ENCODE data around the gene SLC5A2. TPM values are rescaled to one million over a fixed set of nuclear protein-coding genes. Genes with fewer than 3 reads are reported as not detected.

The SLC5A2 gene
- total RNA-seq, 1 donor from 2014 or later = not detected

DNA sequence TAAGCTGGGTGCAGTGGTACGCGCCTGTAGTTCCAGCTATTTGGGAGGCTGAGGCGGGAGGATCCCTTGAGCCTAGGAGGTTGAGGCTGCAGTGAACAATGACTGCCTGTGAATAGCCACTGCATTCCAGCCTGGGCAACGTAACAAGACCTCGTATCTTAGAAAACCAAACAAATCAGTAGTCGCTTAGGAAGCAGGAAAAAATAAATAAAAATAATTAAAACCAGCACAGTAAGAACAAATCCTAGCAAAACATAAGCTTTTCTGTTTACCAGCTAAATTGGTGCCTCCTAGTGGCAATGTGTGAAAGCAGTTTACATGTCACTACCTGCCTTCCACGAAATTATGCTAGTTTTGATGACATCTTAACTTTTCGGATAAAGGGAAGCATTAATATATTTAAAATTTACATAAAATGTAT lies 22.3 kb upstream of the SLC5A2 start:
- Mint-ChIP-seq H3K27ac (ENCODE audit: unreplicated experiment) (peak overlapping the region; percentile 98), H3K9me3 (ENCODE audit: unreplicated experiment) (peaks cover 16% of the 10 kb centered on the region), H3K4me3 (ENCODE audit: unreplicated experiment) (peak overlapping the region; percentile 90), H3K27me3 (ENCODE audit: unreplicated experiment) (peaks cover 8% of the 10 kb centered on the region), H3K4me1 (ENCODE audit: low read depth, unreplicated experiment) (peaks cover 10% of the 10 kb centered on the region), H3K36me3 (ENCODE audit: unreplicated experiment) (no peaks in the 10 kb centered on the region)
- TF ChIP-seq, protein P1, sequence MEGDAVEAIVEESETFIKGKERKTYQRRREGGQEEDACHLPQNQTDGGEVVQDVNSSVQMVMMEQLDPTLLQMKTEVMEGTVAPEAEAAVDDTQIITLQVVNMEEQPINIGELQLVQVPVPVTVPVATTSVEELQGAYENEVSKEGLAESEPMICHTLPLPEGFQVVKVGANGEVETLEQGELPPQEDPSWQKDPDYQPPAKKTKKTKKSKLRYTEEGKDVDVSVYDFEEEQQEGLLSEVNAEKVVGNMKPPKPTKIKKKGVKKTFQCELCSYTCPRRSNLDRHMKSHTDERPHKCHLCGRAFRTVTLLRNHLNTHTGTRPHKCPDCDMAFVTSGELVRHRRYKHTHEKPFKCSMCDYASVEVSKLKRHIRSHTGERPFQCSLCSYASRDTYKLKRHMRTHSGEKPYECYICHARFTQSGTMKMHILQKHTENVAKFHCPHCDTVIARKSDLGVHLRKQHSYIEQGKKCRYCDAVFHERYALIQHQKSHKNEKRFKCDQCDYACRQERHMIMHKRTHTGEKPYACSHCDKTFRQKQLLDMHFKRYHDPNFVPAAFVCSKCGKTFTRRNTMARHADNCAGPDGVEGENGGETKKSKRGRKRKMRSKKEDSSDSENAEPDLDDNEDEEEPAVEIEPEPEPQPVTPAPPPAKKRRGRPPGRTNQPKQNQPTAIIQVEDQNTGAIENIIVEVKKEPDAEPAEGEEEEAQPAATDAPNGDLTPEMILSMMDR (IDR thresholded peaks at IDR 0.05; ENCODE audit: partially characterized antibody, unreplicated experiment) = peak; percentile 78
- DNase-seq = no peak

DNA sequence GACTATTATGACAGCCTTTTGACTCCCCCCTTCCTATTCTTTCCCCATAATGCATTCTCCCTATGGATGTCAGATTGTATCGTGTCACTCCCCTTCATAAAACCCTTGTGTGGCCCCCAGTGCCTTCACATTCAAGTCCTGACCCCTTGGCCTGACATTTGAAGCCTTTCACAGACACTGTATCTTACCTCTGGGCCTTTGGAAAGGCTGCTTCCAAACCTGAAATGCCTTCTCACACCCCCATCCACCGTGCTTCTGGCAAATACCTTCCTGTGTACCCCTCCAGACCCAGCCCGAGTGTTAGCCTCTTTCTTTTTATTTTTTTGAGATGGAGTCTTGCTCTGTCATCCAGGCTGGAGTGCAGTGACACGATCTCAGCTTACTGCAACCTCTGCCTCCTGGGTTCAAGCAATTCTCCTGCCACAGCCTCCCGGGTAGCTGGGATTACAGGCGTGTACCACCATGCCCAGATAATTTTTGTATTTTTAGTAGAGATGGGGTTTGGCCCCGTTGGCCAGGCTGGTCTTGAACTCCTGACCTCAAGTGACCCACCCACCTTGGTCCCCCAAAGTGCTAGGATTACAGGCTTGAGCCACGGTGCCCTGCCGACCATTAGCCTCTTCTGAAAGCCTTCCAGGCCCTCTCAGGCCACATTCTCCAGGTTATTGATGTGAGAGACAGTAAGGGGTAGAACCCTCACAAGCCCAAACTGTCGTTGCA lies 21.6 kb upstream of the SLC5A2 start:
- Mint-ChIP-seq H3K4me1 (ENCODE audit: low read depth, unreplicated experiment) (peaks cover 5% of the 10 kb centered on the region), H3K27me3 (ENCODE audit: unreplicated experiment) (peaks cover 8% of the 10 kb centered on the region), H3K27ac (ENCODE audit: unreplicated experiment) (peak overlapping the region; percentile 93), H3K9me3 (ENCODE audit: unreplicated experiment) (peaks cover 16% of the 10 kb centered on the region), H3K36me3 (ENCODE audit: unreplicated experiment) (no peaks in the 10 kb centered on the region), H3K4me3 (ENCODE audit: unreplicated experiment) (peak overlapping the region; percentile 70)
- no peak for DNase-seq
- TF ChIP-seq, protein P1 (IDR thresholded peaks at IDR 0.05; ENCODE audit: partially characterized antibody, unreplicated experiment) = no peak

DNA sequence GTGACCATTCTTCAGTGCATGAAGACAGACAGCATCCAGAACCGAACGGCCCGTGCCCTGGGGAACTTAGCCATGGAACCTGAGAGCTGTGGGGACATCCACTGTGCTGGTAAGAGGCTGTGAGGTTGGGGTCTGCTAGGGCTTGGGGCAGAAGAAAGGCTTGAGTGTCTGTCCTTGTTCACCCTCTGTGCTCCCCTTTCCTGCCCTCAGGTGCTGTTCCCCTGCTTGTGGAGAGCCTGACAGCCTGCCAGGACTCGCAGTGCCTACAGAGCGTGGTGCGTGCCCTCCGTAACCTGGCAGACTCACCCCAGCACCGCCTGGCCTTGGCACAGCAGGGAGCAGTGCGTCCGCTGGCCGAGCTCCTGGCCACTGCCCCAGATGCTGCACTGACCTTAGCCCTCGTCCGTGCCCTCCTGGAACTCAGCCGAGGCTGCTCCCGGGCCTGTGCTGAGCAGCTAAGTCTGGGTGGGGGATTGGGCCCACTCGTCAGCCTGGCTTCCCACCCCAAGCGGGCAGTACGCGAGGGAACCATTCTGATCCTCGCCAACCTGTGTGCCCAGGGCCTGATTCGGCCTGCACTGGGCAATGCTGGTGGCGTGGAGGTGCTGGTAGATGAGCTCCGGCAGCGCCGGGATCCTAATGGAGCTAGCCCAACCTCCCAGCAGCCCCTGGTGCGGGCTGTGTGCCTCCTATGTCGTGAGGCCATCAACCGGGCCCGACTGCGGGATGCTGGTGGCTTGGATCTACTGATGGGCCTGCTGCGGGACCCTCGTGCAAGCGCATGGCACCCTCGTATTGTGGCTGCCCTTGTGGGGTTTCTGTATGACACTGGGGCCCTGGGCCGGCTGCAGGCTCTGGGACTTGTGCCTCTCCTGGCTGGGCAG lies 20.8 kb upstream of the SLC5A2 start:
- no peak for DNase-seq
- TF ChIP-seq, protein P1 (IDR thresholded peaks at IDR 0.05; ENCODE audit: partially characterized antibody, unreplicated experiment) = no peak
- peaks cover 5% of the 10 kb centered on the region for H3K4me1 Mint-ChIP-seq (ENCODE audit: low read depth, unreplicated experiment)
- no peaks in the 10 kb centered on the region for H3K36me3 Mint-ChIP-seq (ENCODE audit: unreplicated experiment)
- no peak overlapping the region for H3K27ac Mint-ChIP-seq (ENCODE audit: unreplicated experiment)
- H3K27me3 Mint-ChIP-seq (ENCODE audit: unreplicated experiment) = peaks cover 8% of the 10 kb centered on the region
- peaks cover 16% of the 10 kb centered on the region for H3K9me3 Mint-ChIP-seq (ENCODE audit: unreplicated experiment)
- no peak overlapping the region for H3K4me3 Mint-ChIP-seq (ENCODE audit: unreplicated experiment)

DNA sequence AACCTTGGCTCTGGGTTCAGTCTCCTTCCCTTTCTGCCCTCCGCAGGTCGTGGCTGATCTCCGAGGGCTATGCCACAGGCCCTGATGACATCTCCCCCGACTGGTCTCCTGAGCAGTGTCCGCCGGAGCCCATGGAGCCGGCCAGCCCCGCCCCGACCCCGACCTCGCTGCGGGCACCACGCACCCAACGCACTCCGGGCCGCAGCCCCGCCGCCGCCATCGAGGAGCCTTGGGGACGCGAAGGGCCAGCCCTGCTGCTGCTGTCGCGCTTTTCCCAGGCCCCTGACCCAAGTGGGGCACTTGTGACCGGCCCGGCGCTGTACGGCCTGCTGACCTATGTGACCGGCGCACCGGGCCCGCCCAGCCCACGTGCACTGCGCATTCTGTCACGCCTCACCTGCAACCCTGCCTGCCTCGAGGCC lies 18.6 kb upstream of the SLC5A2 start:
- peaks cover 4% of the 10 kb centered on the region for H3K27me3 Mint-ChIP-seq (ENCODE audit: unreplicated experiment)

More for the DNA sequence above, 18.6 kb upstream of the SLC5A2 start:
- Mint-ChIP-seq H3K4me3 (ENCODE audit: unreplicated experiment) (no peak overlapping the region), H3K4me1 (ENCODE audit: low read depth, unreplicated experiment) (peaks cover 3% of the 10 kb centered on the region), H3K27ac (ENCODE audit: unreplicated experiment) (no peak overlapping the region), H3K36me3 (ENCODE audit: unreplicated experiment) (no peaks in the 10 kb centered on the region), H3K9me3 (ENCODE audit: unreplicated experiment) (peaks cover 10% of the 10 kb centered on the region)
- peak; percentile 14 for DNase-seq
- TF ChIP-seq, protein P1 (IDR thresholded peaks at IDR 0.05; ENCODE audit: partially characterized antibody, unreplicated experiment) = no peak
